Measurements from ENCODE around the gene SDCCAG8.

The SDCCAG8 gene

GRCh38 chr1:243341074-243341473, 85.2 kb downstream of the SDCCAG8 start:
- no peak for DNase-seq

- DNase-seq: no peak
Measured at GRCh38 chr1:243343970-243344937, 88.4 kb downstream of the SDCCAG8 start.

GRCh38 chr1:243345205-243345604, 89.4 kb downstream of the SDCCAG8 start:
- no peak for DNase-seq

- no peak for DNase-seq
Measured at GRCh38 chr1:243346016-243346415, 90.2 kb downstream of the SDCCAG8 start.

DNA sequence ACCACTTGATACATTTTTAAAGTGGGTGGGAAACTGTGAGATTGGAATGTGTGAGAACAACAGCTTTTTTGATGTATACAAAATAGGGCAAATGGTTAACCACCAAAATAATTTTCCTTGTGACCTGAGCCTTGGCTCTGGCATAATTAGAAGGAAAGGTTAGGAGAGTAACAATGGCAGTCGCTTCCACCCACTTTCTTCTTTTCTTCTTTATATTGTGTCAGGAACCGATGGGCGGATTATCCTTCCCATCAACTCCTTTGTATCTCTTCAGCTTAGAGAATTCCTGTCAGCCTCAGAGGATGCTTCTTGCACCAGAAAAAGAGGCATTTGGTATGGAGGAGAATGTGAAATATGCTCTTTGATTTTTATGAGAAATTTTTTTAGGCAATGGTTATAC, 90.6 kb downstream of the SDCCAG8 start:
- no peak for DNase-seq

- DNase-seq: no peak
Measured at GRCh38 chr1:243348331-243348730, 92.5 kb downstream of the SDCCAG8 start.

DNA sequence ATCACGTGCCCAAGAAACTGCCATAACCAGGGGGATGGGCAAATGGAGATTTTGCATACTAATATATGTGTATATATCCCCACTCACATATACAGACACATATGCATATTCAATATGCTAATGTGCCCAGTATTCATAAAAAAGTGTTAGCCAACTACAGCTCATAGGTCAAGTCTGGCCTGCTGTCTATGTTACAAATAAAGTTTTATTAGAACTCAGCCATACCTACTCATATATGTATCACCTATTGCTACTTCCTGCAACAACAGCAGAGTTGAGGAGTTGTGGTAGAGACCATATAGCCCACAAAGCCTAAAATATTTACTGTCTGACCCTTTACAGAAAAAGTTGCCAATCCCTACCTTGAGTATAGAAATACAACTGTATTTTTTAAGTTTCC, 93.3 kb downstream of the SDCCAG8 start:
- no peak for DNase-seq

GRCh38 chr1:243351337-243351736, 95.5 kb downstream of the SDCCAG8 start:
- no peak for DNase-seq

DNA sequence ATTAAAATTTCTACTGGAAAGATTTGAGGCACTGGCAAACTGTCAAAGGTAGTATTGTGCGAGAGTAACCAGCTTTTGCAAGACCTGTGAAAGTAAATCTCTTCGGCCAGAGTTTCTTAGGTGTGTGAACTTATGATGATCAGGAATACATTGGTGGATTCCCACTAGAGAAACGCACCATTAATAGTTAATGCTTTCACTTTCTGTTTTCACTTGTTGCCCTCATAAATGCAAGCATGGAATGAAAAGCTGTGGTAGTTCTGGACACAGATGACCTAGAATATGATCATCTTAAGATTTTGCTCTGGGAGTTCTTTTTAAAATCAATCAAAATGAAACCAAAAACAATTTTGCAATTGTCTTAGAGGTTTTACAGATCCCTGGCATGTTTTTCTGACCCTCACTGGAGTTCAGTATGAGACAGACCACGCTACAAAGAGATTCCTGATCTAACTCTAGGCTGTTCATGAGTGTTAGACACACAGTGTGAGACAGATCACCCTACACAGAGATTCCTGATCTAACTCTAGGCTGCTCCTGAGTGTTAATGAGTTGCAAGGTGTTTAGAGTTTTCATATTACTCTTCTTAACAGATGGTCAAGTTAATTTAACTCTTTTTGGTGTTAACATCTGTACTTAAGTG, 98.8 kb downstream of the SDCCAG8 start:
- no peak for DNase-seq

- no peak for DNase-seq
Measured at GRCh38 chr1:243363832-243364231, 108.0 kb downstream of the SDCCAG8 start.

DNA sequence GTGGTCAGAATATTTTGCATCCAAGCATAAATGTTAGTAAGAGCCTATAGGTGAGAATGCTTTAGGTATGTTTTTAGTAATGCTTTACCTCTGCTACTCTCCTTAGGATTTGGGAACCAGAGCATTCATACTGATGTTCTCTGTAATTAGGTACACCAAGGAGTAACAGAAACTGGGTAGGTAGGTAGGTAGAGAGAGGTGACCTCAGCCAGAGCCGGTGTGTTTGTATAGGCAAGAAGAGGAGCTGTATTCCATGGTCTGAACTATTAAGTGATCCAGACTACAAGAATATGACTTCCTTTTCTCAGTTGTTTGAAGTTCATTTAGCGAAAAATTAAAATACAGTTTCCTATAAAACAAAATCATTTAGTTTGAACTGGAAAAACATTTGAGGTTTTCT, 108.5 kb downstream of the SDCCAG8 start:
- no peak for DNase-seq

DNA sequence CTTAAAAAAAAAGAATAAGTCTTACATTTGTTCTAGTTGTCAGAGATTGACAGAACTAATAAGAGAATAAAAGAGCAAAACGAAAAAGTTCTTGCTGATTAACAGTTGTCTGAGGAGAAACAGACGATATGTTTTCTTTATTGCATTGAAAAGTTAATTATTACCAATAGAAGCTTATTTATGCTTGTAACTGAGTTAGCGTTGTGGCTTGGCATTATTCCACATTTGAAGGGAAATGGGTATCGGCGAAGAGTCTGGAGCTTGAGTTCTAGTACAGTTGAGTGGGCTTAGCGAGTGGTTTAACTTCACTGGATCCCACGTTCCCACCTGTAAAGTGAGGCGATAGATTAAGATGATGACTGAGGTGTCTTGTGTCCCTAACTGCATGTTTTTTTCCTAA, 109.0 kb downstream of the SDCCAG8 start:
- no peak for DNase-seq

- DNase-seq: no peak
Measured at GRCh38 chr1:243367314-243367713, 111.5 kb downstream of the SDCCAG8 start.

DNA sequence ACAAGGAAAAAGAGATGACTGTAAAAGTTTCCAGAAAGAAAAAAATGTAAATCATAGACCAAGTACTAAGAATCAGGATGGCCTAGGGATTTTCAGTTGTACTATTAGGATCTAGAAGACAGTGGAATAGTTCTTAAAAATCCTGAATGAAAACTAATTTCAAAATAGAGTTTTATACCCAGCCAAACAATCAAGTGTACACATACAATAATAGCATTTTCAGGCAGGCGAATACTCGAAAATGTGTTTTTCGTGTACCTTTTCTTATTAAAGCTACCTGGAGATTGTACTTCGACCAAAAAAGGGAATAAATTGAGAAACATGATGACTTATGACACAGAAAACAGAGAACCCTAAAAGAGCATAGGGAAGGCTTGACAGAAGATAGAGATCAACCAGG, 118.6 kb downstream of the SDCCAG8 start:
- no peak for DNase-seq

- no peak for DNase-seq
Measured at GRCh38 chr1:243375596-243375995, 119.8 kb downstream of the SDCCAG8 start.

GRCh38 chr1:243378669-243379068, 122.8 kb downstream of the SDCCAG8 start:
- no peak for DNase-seq

- DNase-seq: no peak
Measured at GRCh38 chr1:243379208-243379607, 123.4 kb downstream of the SDCCAG8 start.

- DNase-seq: no peak
Measured at GRCh38 chr1:243379706-243380105, 123.9 kb downstream of the SDCCAG8 start.

GRCh38 chr1:243388276-243388675, 132.4 kb downstream of the SDCCAG8 start:
- no peak for DNase-seq

- DNase-seq: no peak
Measured at GRCh38 chr1:243390162-243390791, 134.4 kb downstream of the SDCCAG8 start.

GRCh38 chr1:243391355-243391754, 135.5 kb downstream of the SDCCAG8 start:
- DNase-seq: no peak

GRCh38 chr1:243393096-243393495, 137.3 kb downstream of the SDCCAG8 start:
- no peak for DNase-seq

DNA sequence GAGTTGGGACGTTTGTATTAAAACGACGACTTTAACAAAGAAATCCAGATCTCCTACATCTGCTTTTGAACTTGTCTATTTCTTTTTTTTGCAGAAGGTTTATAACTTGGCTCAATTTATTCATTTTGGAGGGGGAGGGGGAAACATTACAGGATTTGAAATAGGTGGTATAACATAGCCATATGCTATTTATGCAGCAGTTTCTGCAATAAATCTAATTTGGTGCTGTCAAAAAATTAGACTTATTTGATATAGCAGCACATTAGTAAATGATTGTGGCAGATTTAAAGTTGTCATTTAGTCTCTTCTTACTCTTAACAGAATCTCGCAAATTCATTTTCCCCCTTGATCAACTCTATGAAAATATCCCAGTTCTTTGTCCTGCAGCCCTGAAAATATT, 138.2 kb downstream of the SDCCAG8 start:
- no peak for DNase-seq
